Loucy (cell line): ENCODE data around the gene SLC25A21.

Source experiments
- H2AFZ ChIP-seq: fragments of 200-600 bp; sonication (generic); 2 replicates; pipeline ENCODE4 v1.6.0; 2016; ENCODE audit warnings: antibody characterized with exemption, mild to moderate bottlenecking, low read length, moderate library complexity
- H3F3A ChIP-seq: fragments of 200-600 bp; 2 replicates; pipeline ENCODE4 v1.6.0; 2016; ENCODE audit warnings: antibody characterized with exemption, low read depth, mild to moderate bottlenecking
- H3K27me3 ChIP-seq: fragments of 200-600 bp; sonication (generic); 2 replicates; pipeline ENCODE4 v1.6.1; 2014; ENCODE audit warnings: low read length, mild to moderate bottlenecking; ENCODE audit not compliant: insufficient read depth, poor library complexity, severe bottlenecking
- H3K36me3 ChIP-seq: fragments of 200-600 bp; sonication (generic); 2 replicates; pipeline ENCODE4 v1.6.1; 2016; ENCODE audit warnings: low read length; ENCODE audit not compliant: insufficient read depth
- H3K4me1 ChIP-seq: fragments of 200-600 bp; sonication (generic); 2 replicates; pipeline ENCODE4 v1.5.1; 2014; ENCODE audit warnings: low read length, mild to moderate bottlenecking; ENCODE audit not compliant: insufficient read depth, poor library complexity, severe bottlenecking
- H3K4me2 ChIP-seq: fragments of 200-600 bp; sonication (generic); 2 replicates; pipeline ENCODE4 v1.6.0; 2014; ENCODE audit warnings: antibody characterized with exemption, low read length, low read depth, mild to moderate bottlenecking; ENCODE audit not compliant: poor library complexity, severe bottlenecking
- H3K4me3 ChIP-seq: fragments of 200-600 bp; sonication (generic); 2 replicates; pipeline ENCODE4 v1.5.1; 2014; ENCODE audit warnings: low read length, mild to moderate bottlenecking, mixed read lengths; ENCODE audit not compliant: poor library complexity, severe bottlenecking
- H3K79me2 ChIP-seq: fragments of 200-600 bp; sonication (generic); 2 replicates; pipeline ENCODE4 v1.6.1; 2014; ENCODE audit warnings: low read length; ENCODE audit not compliant: insufficient read depth
- H3K9ac ChIP-seq: fragments of 200-600 bp; sonication (generic); 2 replicates; pipeline ENCODE4 v1.6.0; 2014; ENCODE audit warnings: mild to moderate bottlenecking, low read depth, low read length, moderate library complexity; ENCODE audit not compliant: poor library complexity, severe bottlenecking
- H3K9me2 ChIP-seq: fragments of 200-600 bp; sonication (generic); replicated peaks from 2 replicates; pipeline ENCODE4 v1.6.1; 2016; ENCODE audit warnings: low read depth, low read length, mixed read lengths
- H3K9me3 ChIP-seq: fragments of 200-600 bp; sonication (generic); 2 replicates; pipeline ENCODE4 v1.6.1; 2014; ENCODE audit warnings: mild to moderate bottlenecking, antibody characterized with exemption, low read length, low read depth; ENCODE audit not compliant: insufficient read depth
- H4K20me1 ChIP-seq: fragments of 200-600 bp; sonication (generic); 2 replicates; pipeline ENCODE4 v1.6.0; 2014; ENCODE audit warnings: antibody characterized with exemption, low read length, mild to moderate bottlenecking; ENCODE audit not compliant: insufficient read depth, poor library complexity, severe bottlenecking
- CTCF ChIP-seq: fragments of 200-600 bp; sonication (generic); conservative IDR thresholded peaks from 2 replicates; pipeline ENCODE4 v1.5.1; 2014; ENCODE audit warnings: mild to moderate bottlenecking, antibody characterized with exemption, low read length
- EZH2phosphoT487 ChIP-seq: fragments of 200-600 bp; IDR thresholded peaks from 2 replicates; pipeline ENCODE4 v1.6.1; 2018; ENCODE audit warnings: antibody characterized with exemption, mild to moderate bottlenecking, moderate library complexity, borderline replicate concordance

Gene SLC25A21

GRCh38 chr14:37129047-37129446 lies 43.4 kb downstream of the SLC25A21 start:
- H3K4me1 ChIP-seq: no peaks in the 10 kb centered on the region

GRCh38 chr14:37124614-37125013 lies 47.8 kb downstream of the SLC25A21 start:
- Histone ChIP-seq H3F3A (no peaks in the 10 kb centered on the region), H3K79me2 (no peaks in the 10 kb centered on the region), H3K4me2 (no peak overlapping the region), H3K4me1 (no peaks in the 10 kb centered on the region), H3K36me3 (no peaks in the 10 kb centered on the region), H2AFZ (no peak overlapping the region), H3K9me3 (no peaks in the 10 kb centered on the region), H3K9ac (no peak overlapping the region), H3K27me3 (no peaks in the 10 kb centered on the region), H3K4me3 (no peak overlapping the region), H3K9me2 (no peaks in the 10 kb centered on the region), H4K20me1 (no peaks in the 10 kb centered on the region)
- TF ChIP-seq CTCF: no peak
- TF ChIP-seq EZH2phosphoT487: no peak

More at GRCh38 chr14:37129047-37129446, 43.4 kb downstream of the SLC25A21 start:
- H3K27me3 ChIP-seq: no peaks in the 10 kb centered on the region
- H3K79me2 ChIP-seq: no peaks in the 10 kb centered on the region
- H3K9me2 ChIP-seq: no peaks in the 10 kb centered on the region
- H3K9me3 ChIP-seq: no peaks in the 10 kb centered on the region
- H2AFZ ChIP-seq: no peak overlapping the region
- no peak overlapping the region for H3K4me2 ChIP-seq
- TF ChIP-seq EZH2phosphoT487 (no peak), CTCF (no peak)
- H3K36me3 ChIP-seq: no peaks in the 10 kb centered on the region
- no peak overlapping the region for H3K9ac ChIP-seq
- no peaks in the 10 kb centered on the region for H3F3A ChIP-seq
- no peaks in the 10 kb centered on the region for H4K20me1 ChIP-seq
- no peak overlapping the region for H3K4me3 ChIP-seq

GRCh38 chr14:37122919-37123639 lies 49.3 kb downstream of the SLC25A21 start:
- Histone ChIP-seq H3K27me3 (no peaks in the 10 kb centered on the region), H3K4me3 (no peak overlapping the region), H3K9ac (no peak overlapping the region), H3K79me2 (no peaks in the 10 kb centered on the region), H3K36me3 (no peaks in the 10 kb centered on the region), H2AFZ (no peak overlapping the region), H3K4me1 (no peaks in the 10 kb centered on the region), H4K20me1 (no peaks in the 10 kb centered on the region), H3K9me2 (no peaks in the 10 kb centered on the region), H3K4me2 (no peak overlapping the region), H3K9me3 (no peaks in the 10 kb centered on the region), H3F3A (no peaks in the 10 kb centered on the region)
- TF ChIP-seq CTCF: no peak
- no peak for TF ChIP-seq EZH2phosphoT487
